Endothelial cell of umbilical vein (primary cell): ENCODE data around the gene CENPF. TPM values are rescaled to one million over a fixed set of nuclear protein-coding genes. Genes with fewer than 3 reads are reported as not detected.

ENCODE experiments used
- BruUV-seq: library from RNA; stranded (reverse); fragments of 400-500 nt; replicated peaks from 2 replicates; lab custom pipeline; 2021; lab: Mats Ljungman, UMichigan
- CTCF ChIA-PET: fragments of 300-600, 350-600 bp; sonication (Branson Sonifier 250); formaldehyde crosslinking; loops from one replicate; lab custom pipeline; 2021; ENCODE audit warnings: antibody characterized with exemption, inconsistent platforms; lab: Charles Lee
- POLR2A ChIA-PET: fragments of 300-600, 350-600 bp; sonication (Branson Sonifier 250); formaldehyde crosslinking; loops from one replicate; lab custom pipeline; 2021; ENCODE audit warnings: antibody characterized with exemption, inconsistent platforms; lab: Charles Lee
- DNase-seq: peaks from one replicate; pipeline ENCODE4 v3.0.0-alpha.2; 2011; ENCODE audit warnings: low read depth, low spot score
- FAIRE-seq: peaks from 2 replicates; lab custom pipeline; 2011; peaks lifted over from hg19 to GRCh38; lab: Jason Lieb, UNC
- H2AFZ ChIP-seq: 2 replicates; pipeline ENCODE4 v1.6.0; 2012; ENCODE audit warnings: low read depth, low read length, control low read depth, inconsistent platforms
- H3K27ac ChIP-seq: 2 replicates; pipeline ENCODE4 v1.5.1; 2011; ENCODE audit warnings: low read depth, mild to moderate bottlenecking, control low read depth, low read length, moderate library complexity; ENCODE audit not compliant: insufficient read depth
- H3K27me3 ChIP-seq, 2 experiments: 2 replicates each; pipeline versions ENCODE4 v1.6.0 to v1.6.1; 2011; ENCODE audit warnings: low read length in 2 of 2, mixed read lengths in 1 of 2; ENCODE audit not compliant: control insufficient read depth in 2 of 2, insufficient read depth in 2 of 2
- H3K36me3 ChIP-seq, 2 experiments: 2 replicates in 1 of 2; 3 replicates in 1 of 2; pipeline ENCODE4 v1.5.1; 2011; ENCODE audit warnings: low read length in 2 of 2, mild to moderate bottlenecking in 1 of 2, moderate library complexity in 1 of 2; ENCODE audit not compliant: control insufficient read depth in 2 of 2, insufficient read depth in 2 of 2; ENCODE audit errors: extremely low read depth in 1 of 2
- H3K4me1 ChIP-seq: 3 replicates; pipeline ENCODE4 v1.5.1; 2011; ENCODE audit warnings: mild to moderate bottlenecking, low read length; ENCODE audit not compliant: control insufficient read depth, insufficient read depth; ENCODE audit errors: extremely low read depth
- H3K4me2 ChIP-seq: 2 replicates; pipeline ENCODE4 v1.6.1; 2011; ENCODE audit warnings: low read length, control low read depth, mixed read lengths; ENCODE audit not compliant: insufficient read depth
- H3K4me3 ChIP-seq, 3 experiments: fragments of 200-600 bp in 1 of 3; sonication (generic), shearing (Covaris generic) in 1 of 3; replicated peaks in 1 of 3; 2 replicates each; pipeline ENCODE4 v1.5.1; 2011 to 2016; ENCODE audit warnings: control low read depth in 3 of 3, low read length in 3 of 3, mild to moderate bottlenecking in 2 of 3, inconsistent platforms in 1 of 3, low read depth in 1 of 3, moderate library complexity in 1 of 3; ENCODE audit not compliant: insufficient read depth in 1 of 3
- H3K79me2 ChIP-seq: 2 replicates; pipeline ENCODE4 v1.6.0; 2012; ENCODE audit warnings: low read length, inconsistent platforms; ENCODE audit not compliant: control insufficient read depth, insufficient read depth
- H3K9ac ChIP-seq: replicated peaks from 2 replicates; pipeline ENCODE3; 2011; ENCODE audit warnings: low read length, control low read depth; ENCODE audit not compliant: insufficient read depth; ENCODE audit errors: extremely low read depth
- H3K9me1 ChIP-seq: replicated peaks from 3 replicates; pipeline ENCODE4 v1.6.0; 2011; ENCODE audit warnings: mild to moderate bottlenecking, low read length; ENCODE audit not compliant: control insufficient read depth, insufficient read depth; ENCODE audit errors: extremely low read depth
- H3K9me3 ChIP-seq: replicated peaks from 2 replicates; pipeline ENCODE4 v1.5.1; 2012; ENCODE audit warnings: low read length, inconsistent platforms; ENCODE audit not compliant: control insufficient read depth, insufficient read depth
- H4K20me1 ChIP-seq: replicated peaks from 2 replicates; pipeline ENCODE3; 2011; ENCODE audit warnings: mild to moderate bottlenecking, low read length; ENCODE audit not compliant: control insufficient read depth, insufficient read depth; ENCODE audit errors: extremely low read depth
- EZH2 ChIP-seq: IDR thresholded peaks from 2 replicates; pipeline ENCODE4 v1.6.1; 2012; ENCODE audit warnings: borderline replicate concordance, low read depth, mild to moderate bottlenecking, moderate library complexity, low read length, inconsistent platforms; ENCODE audit not compliant: severe bottlenecking
- FOS ChIP-seq: IDR thresholded peaks from 2 replicates; pipeline ENCODE4 v1.6.1; 2011; ENCODE audit warnings: mild to moderate bottlenecking, low read length, moderate library complexity, borderline replicate concordance; ENCODE audit not compliant: insufficient read depth
- GATA2 ChIP-seq: IDR thresholded peaks from 2 replicates; pipeline ENCODE4 v1.7.0; 2011; ENCODE audit warnings: low read depth, mild to moderate bottlenecking, moderate library complexity, mixed read lengths, low read length; ENCODE audit not compliant: insufficient read length, insufficient read depth
- MAX ChIP-seq: IDR thresholded peaks from 2 replicates; pipeline ENCODE4 v1.6.1; 2011; ENCODE audit not compliant: insufficient read depth, insufficient read length
- MYC ChIP-seq: IDR thresholded peaks from one replicate; pipeline ENCODE4 v1.6.1; 2011; ENCODE audit warnings: mild to moderate bottlenecking, low read depth, low read length
- POLR2A ChIP-seq: IDR thresholded peaks from 2 replicates; pipeline ENCODE4 v1.6.1; 2012; ENCODE audit warnings: low read depth, mild to moderate bottlenecking, control low read depth, low read length
- POLR2AphosphoS5 ChIP-seq: IDR thresholded peaks from 2 replicates; pipeline ENCODE4 v1.6.1; 2012; ENCODE audit warnings: low read depth, mild to moderate bottlenecking, control low read depth, low read length, moderate library complexity; ENCODE audit not compliant: insufficient read depth
- dilution Hi-C: fragments of 300-500 bp; cut with MboI; formaldehyde crosslinking; loops from one replicate; pipeline ENCODE4 v1.15.0; 2019; ENCODE audit warnings: low sequenced_read_pairs; ENCODE audit not compliant: extremely low pct_ligation_motif_present
- intact Hi-C: fragments of 100-400 bp; cut with micrococcal nuclease; formaldehyde crosslinking; loops from one replicate; pipeline ENCODE4 v1.10.0; 2022
- polyA plus RNA-seq, 4 experiments: library from polyadenylated mRNA; depleted of rRNA in 3 of 4; stranded (reverse) in 3 of 4; unstranded in 1 of 4; fragments of >200 nt; gene quantifications; 2 replicates each; pipeline versions ENCODE4 v1.2.1 to v1.2.3, GENCODE V29; 2011 to 2012; ENCODE audit warnings: missing spikeins in 1 of 4
- total RNA-seq: library from RNA; stranded (reverse); gene quantifications from 2 replicates; pipeline ENCODE4 v1.2.3, GENCODE V29; 2021

Gene CENPF
- total and polyA plus RNA-seq, 2 donors (not counting 3 experiments of a cell fraction or from before 2014, with no cell fraction given): 6.4 to 66.2 TPM

- no peak overlapping the region for H2AFZ ChIP-seq
- peaks cover 0 to 8% of the 10 kb centered on the region in 2 experiments for H3K36me3 ChIP-seq
- peak overlapping the region in 1 of 3 experiments; percentile 24 for H3K4me3 ChIP-seq
- DNase-seq: peak; percentile 43
- H3K9me3 ChIP-seq: no peaks in the 10 kb centered on the region
- peaks cover 58% of the 10 kb centered on the region for H3K79me2 ChIP-seq
- dilution Hi-C loops: no loop called here
- BruUV-seq: no TSS peak
- H4K20me1 ChIP-seq: no peaks in the 10 kb centered on the region
- peak overlapping the region; percentile 80 for H3K4me2 ChIP-seq
- TF ChIP-seq FOS: peak; percentile 83
- TF ChIP-seq MAX: no peak
- peak; percentile 85 for TF ChIP-seq GATA2
- peaks cover 26% of the 10 kb centered on the region for H3K4me1 ChIP-seq
- H3K9me1 ChIP-seq: no peaks in the 10 kb centered on the region
- peak overlapping the region; percentile 65 for H3K27ac ChIP-seq
- ChIA-PET POLR2A (no interaction called here), CTCF (interaction anchor here (0.7 to 4.1 kb wide), 6 partner anchors 10 to 911 kb away, joined by 3 to 18 read pairs (median 4); no protein-coding TSS in a partner anchor)
- intact Hi-C loops: loop anchor here (1.0 kb wide), 1 partner anchor 12 kb away; the partner anchor contains the start of gene CENPF
- peak overlapping the region; percentile 39 for H3K9ac ChIP-seq
- no peak for FAIRE-seq
- H3K27me3 ChIP-seq: no peaks in the 10 kb centered on the region
These were observed 12.1 kb downstream of the CENPF start for GRCh38 chr1:214615109-214615508.

GRCh38 chr1:214615871-214616270 lies 12.9 kb downstream of the CENPF start:
- BruUV-seq: no TSS peak
- DNase-seq (peak; percentile 20), FAIRE-seq (no peak)
- H3K79me2 ChIP-seq: peaks cover 50% of the 10 kb centered on the region
- dilution Hi-C loops: no loop called here
- no peaks in the 10 kb centered on the region for H3K27me3 ChIP-seq
- peaks cover 26% of the 10 kb centered on the region for H3K4me1 ChIP-seq
- H3K4me2 ChIP-seq: no peak overlapping the region
- CTCF ChIA-PET: interaction anchor here (1.3 to 1.6 kb wide), 3 partner anchors 11 to 911 kb away, joined by 3 to 7 read pairs (median 6); no protein-coding TSS in a partner anchor
- H3K36me3 ChIP-seq: peaks cover 0 to 14% of the 10 kb centered on the region in 2 experiments
- no peaks in the 10 kb centered on the region for H4K20me1 ChIP-seq
- TF ChIP-seq POLR2A: no peak
- no peak for TF ChIP-seq FOS
- TF ChIP-seq MAX: no peak
- TF ChIP-seq POLR2AphosphoS5: no peak
- TF ChIP-seq MYC: no peak
- TF ChIP-seq EZH2: no peak
- no peaks in the 10 kb centered on the region for H3K9me1 ChIP-seq
- H3K27ac ChIP-seq: no peak overlapping the region
- no peaks in the 10 kb centered on the region for H3K9me3 ChIP-seq
- intact Hi-C loops: loop anchor here (1.0 kb wide), 1 partner anchor 13 kb away; the partner anchor contains the start of gene CENPF
- H3K4me3 ChIP-seq: no peak overlapping the region
- no peak overlapping the region for H2AFZ ChIP-seq
- POLR2A ChIA-PET: no interaction called here
- no peak overlapping the region for H3K9ac ChIP-seq
